ENCODE data around the gene MMP20. TPM values are rescaled to one million over a fixed set of nuclear protein-coding genes. Genes with fewer than 3 reads are reported as not detected.

Gene MMP20
- total RNA-seq, 1 experiment from 2014 or later, result not detected

DNA sequence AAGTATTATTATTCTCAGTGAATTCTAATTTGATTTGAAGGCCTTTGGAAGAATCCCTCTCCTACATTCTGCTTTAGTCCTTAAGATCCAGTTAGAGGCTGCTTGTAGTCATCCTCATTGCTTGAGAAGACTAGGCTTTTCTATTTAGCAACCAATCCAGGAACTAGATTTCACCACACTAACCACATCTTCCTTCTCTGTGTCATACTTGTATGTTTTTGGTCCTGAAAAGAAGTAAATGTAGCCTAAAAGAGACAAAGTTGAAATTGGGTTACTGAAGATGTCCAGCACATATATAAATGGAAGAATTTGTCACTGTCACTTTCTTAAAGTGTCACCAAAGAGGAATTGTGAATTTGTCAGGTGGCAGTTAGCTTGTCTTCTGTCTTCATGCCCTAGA lies 48.0 kb downstream of the MMP20 start:
- Histone ChIP-seq H3K27me3 (ENCODE audit: insufficient read depth, low read length) (no peaks in the 10 kb centered on the region), H3K27ac (ENCODE audit: insufficient read length, low read depth, low read length) (no peak overlapping the region), H4K20me1 (ENCODE audit: control insufficient read depth, insufficient read depth, insufficient read length) (no peaks in the 10 kb centered on the region), H3K4me1 (ENCODE audit: insufficient read depth, low read length) (no peaks in the 10 kb centered on the region), H3K79me1 (ENCODE audit: insufficient read depth, low read depth, low read length, poor library complexity, severe bottlenecking) (no peaks in the 10 kb centered on the region), H3T11ph (ENCODE audit: low read length) (no peak overlapping the region), H2BK20ac (ENCODE audit: low read depth, low read length, poor library complexity, severe bottlenecking) (no peak overlapping the region), H3K56ac (ENCODE audit: insufficient read length, low read depth, low read length) (no peak overlapping the region), H3K79me2 (ENCODE audit: insufficient read depth, low read length) (no peaks in the 10 kb centered on the region), H2BK15ac (ENCODE audit: low read depth, low read length) (no peak overlapping the region), H3K23ac (ENCODE audit: insufficient read length, low read depth, low read length) (no peak overlapping the region), H2AFZ (ENCODE audit: low read length) (no peak overlapping the region), H4K8ac (replicated peaks; ENCODE audit: insufficient read length, low read depth, low read length) (no peak overlapping the region), H3K4me2 (ENCODE audit: insufficient read depth, insufficient read length, low read length) (no peak overlapping the region), H3K18ac (ENCODE audit: insufficient read length, low read depth, low read length) (no peak overlapping the region), H4K91ac (ENCODE audit: insufficient read length, low read depth, low read length) (no peak overlapping the region), H3K23me2 (ENCODE audit: insufficient read length, low read depth, low read length, poor library complexity, severe bottlenecking) (no peaks in the 10 kb centered on the region), H4K5ac (ENCODE audit: insufficient read length, low read depth, low read length) (no peak overlapping the region), H2BK120ac (ENCODE audit: low read depth, low read length, poor library complexity, severe bottlenecking) (no peak overlapping the region), H2BK12ac (ENCODE audit: insufficient read length, low read depth, low read length) (no peak overlapping the region), H2BK5ac (ENCODE audit: insufficient read length, low read length) (no peak overlapping the region), H2AK5ac (ENCODE audit: insufficient read length, low read length) (no peak overlapping the region), H3K14ac (ENCODE audit: insufficient read depth, low read length) (no peak overlapping the region), H3K9me3 (ENCODE audit: control insufficient read depth, low read depth, low read length) (no peaks in the 10 kb centered on the region), H3K9ac (ENCODE audit: extremely low read depth, insufficient read length, low read length) (no peak overlapping the region), H3K4ac (ENCODE audit: low read depth, low read length) (no peak overlapping the region)
- H3K4me1 Mint-ChIP-seq, result no peaks in the 10 kb centered on the region
- no peaks in the 10 kb centered on the region for H3K36me3 Mint-ChIP-seq (ENCODE audit: insufficient read depth in 1 of 3, low read depth in 3 of 3)
- no peak for DNase-seq
- H3K9me3 Mint-ChIP-seq, result no peaks in the 10 kb centered on the region; a peak in 1 of 5 replicates
- no peaks in the 10 kb centered on the region for H3K27me3 Mint-ChIP-seq (ENCODE audit: low read depth)
- H3K4me3 Mint-ChIP-seq, result no peak overlapping the region
- TF ChIP-seq, protein P1, sequence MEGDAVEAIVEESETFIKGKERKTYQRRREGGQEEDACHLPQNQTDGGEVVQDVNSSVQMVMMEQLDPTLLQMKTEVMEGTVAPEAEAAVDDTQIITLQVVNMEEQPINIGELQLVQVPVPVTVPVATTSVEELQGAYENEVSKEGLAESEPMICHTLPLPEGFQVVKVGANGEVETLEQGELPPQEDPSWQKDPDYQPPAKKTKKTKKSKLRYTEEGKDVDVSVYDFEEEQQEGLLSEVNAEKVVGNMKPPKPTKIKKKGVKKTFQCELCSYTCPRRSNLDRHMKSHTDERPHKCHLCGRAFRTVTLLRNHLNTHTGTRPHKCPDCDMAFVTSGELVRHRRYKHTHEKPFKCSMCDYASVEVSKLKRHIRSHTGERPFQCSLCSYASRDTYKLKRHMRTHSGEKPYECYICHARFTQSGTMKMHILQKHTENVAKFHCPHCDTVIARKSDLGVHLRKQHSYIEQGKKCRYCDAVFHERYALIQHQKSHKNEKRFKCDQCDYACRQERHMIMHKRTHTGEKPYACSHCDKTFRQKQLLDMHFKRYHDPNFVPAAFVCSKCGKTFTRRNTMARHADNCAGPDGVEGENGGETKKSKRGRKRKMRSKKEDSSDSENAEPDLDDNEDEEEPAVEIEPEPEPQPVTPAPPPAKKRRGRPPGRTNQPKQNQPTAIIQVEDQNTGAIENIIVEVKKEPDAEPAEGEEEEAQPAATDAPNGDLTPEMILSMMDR (conservative IDR thresholded peaks at IDR 0.05), result no peak
- H3K27ac Mint-ChIP-seq, result no peak overlapping the region

Data from H9 (cell line).